ENCODE measurements around the gene TCF3. TPM values are rescaled to one million over a fixed set of nuclear protein-coding genes. Genes with fewer than 3 reads are reported as not detected.
A peak's percentile ranks its signal among the peaks of the same experiment; 100 is the strongest.

TCF3 gene
- total and polyA plus RNA-seq, 10 of the 15 experiments (the other 5 are each of a cell fraction or from before 2014, with no cell fraction given), result 6.7 to 282 (median 70.7) TPM

DNA sequence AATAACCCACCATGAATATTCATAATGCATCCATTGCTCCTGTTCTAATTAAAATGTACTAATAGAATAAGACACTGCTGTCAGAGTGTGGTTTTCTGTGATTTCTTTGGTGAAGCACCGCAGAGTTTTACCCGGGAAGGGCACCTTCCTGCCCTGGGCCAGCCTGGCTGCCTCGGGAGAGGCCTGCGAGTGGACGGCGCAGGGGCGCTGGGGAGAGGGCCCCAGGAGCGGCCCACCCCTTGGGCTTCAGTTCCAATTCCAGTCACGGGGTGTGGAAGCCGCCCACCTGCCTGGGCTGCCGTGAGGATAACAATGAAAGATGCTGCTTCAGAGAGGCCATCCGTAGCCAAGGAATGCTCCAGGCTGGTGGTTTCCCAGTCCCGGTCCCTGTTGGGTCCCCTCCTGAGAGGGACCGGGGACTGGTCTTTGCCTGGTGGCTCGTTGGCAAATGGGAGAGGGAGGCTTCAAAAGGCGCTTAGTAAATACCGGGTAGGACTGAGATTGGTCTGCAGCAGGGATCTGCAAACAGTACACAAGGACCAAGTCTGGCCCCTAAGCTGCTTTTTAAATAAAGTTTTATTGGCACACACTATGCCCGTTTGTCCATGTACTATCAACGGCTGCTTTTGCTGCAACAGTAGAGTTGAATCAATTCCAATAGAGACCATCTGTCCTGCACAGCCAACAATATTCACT lies 18.0 kb downstream of the TCF3 start:
- Histone ChIP-seq H3K27me3 (replicated peaks in 1 of 2; ENCODE audit: control insufficient read depth in 2 of 2, insufficient read depth in 2 of 2, low read length in 1 of 2) (no peaks in the 10 kb centered on the region), H3K9me3 (replicated peaks; ENCODE audit: control insufficient read depth, insufficient read depth, low read length) (no peaks in the 10 kb centered on the region; the same call in 2 of the 3 replicates), H3K79me2 (ENCODE audit: control insufficient read depth, insufficient read depth, low read length) (peaks cover 16% of the 10 kb centered on the region), H2AFZ (ENCODE audit: control insufficient read depth, low read depth, low read length) (no peak overlapping the region), H3K9ac (ENCODE audit: control insufficient read depth, insufficient read depth, low read length) (no peak overlapping the region), H4K20me1 (ENCODE audit: control insufficient read depth, insufficient read depth) (peaks cover 12% of the 10 kb centered on the region), H3K27ac (ENCODE audit: control insufficient read depth, insufficient read depth) (no peak overlapping the region), H3K4me1 (ENCODE audit: control insufficient read depth, insufficient read depth, low read length) (no peaks in the 10 kb centered on the region), H3K4me2 (ENCODE audit: control insufficient read depth, insufficient read depth) (no peak overlapping the region), H3K36me3 (ENCODE audit: control insufficient read depth in 2 of 2, insufficient read depth in 2 of 2, low read length in 1 of 2) (peaks cover 32 to 49% of the 10 kb centered on the region in 2 experiments), H3K4me3 (no peak overlapping the region)
- in situ Hi-C loops (cut with MboI) (no loop called here), intact Hi-C loops (cut with micrococcal nuclease; ENCODE audit: unreplicated experiment) (no loop called here)
- TF ChIP-seq ZBTB40 (IDR thresholded peaks at IDR 0.05; ENCODE audit: borderline replicate concordance) (peak; percentile 84), SUPT20H (IDR thresholded peaks at IDR 0.05; ENCODE audit: borderline replicate concordance, control insufficient read depth, low read depth, low read length) (no peak), PAX8 (IDR thresholded peaks at IDR 0.05) (no peak), FOXM1 (IDR thresholded peaks at IDR 0.05; ENCODE audit: low read depth, low read length) (no peak), MEF2B (IDR thresholded peaks at IDR 0.05; ENCODE audit: partially characterized antibody, poor library complexity, severe bottlenecking) (no peak), ZNF24 (IDR thresholded peaks at IDR 0.05) (no peak), TCF3 (IDR thresholded peaks at IDR 0.05; ENCODE audit: borderline replicate concordance, insufficient read depth, low read depth, low read length) (no peak), PRDM15 (CRISPR knock-in tag; IDR thresholded peaks at IDR 0.05) (no peak)
- POLR2A ChIA-PET, result no interaction called here
- ATAC-seq, result no peak
- RAD21 ChIA-PET (ENCODE audit: unreplicated experiment), result no interaction called here
- DNase-seq (ENCODE audit: low read depth, low spot score), result no peak
- CTCF ChIA-PET, result interaction anchor here (1.5 kb wide), 1 partner anchor 192 kb away, joined by 3 read pairs; no protein-coding TSS in a partner anchor
- WGBS (ENCODE audit: insufficient coverage, insufficient replicate concordance, low lambda C conversion rate, missing lambda C conversion rate), result 93% methylated on average over 19 of the region's 19 CpGs
- SMC1A ChIA-PET (ENCODE audit: uncharacterized antibody, unreplicated experiment), result no interaction called here
- no TSS peak for BruUV-seq (replicated peaks)
- FAIRE-seq, result no peak

All from GM12878 (cell line).